GM18508 (cell line): ENCODE results near the gene SPRR5.

Experiments used
- ATAC-seq: cut with Tn5 transposase; IDR thresholded peaks from one replicate; pipeline ENCODE4 v1.9.1; 2021; ENCODE audit warnings: moderate number of reproducible peaks; ENCODE audit not compliant: insufficient read depth, unreplicated experiment

Gene SPRR5

GRCh38 chr1:152941037-152941711 lies 5.8 kb upstream of the SPRR5 start:
- ATAC-seq, result no peak

DNA sequence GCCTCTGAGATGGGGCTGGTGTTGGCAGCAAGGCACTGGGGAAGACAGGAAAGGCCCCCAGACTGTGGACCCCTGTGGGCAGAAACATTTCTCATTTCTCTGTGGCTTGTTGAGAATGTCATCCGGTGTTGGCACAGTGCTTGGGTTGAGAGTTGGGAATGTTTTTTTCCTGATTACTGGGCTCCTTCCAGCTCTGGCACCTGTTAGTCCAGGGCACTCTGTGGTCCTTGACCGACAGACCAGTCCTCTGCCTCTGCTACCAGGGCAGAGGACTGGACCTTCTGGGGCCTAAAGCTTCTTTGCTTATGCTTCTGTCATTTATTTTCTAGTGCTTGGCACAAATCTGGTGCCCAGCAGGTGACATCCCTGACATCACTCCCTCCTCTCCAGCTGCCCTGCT lies 4.8 kb upstream of the SPRR5 start:
- no peak for ATAC-seq

DNA sequence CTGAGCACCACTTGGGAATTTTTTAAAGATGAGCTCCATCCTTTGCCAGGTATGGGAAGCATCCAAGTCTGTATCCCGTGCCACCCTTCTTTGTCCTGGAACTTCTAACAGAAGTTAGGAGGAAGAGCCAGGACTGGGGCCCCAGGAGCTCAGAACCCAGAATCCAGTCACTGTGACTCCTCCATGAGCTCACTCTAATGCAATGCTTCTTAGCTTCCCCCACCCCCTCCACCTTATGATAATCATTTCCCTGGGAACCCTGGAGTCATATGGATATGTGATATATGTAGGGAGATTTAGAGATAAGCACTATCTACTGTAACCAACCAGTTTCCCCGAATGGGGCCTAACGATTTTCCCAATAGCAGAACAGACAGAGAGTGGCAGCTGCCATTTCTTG lies 758 bp upstream of the SPRR5 start:
- ATAC-seq, result no peak

- no peak for ATAC-seq
Measured at GRCh38 chr1:152951711-152952110, 4.7 kb downstream of the SPRR5 start.

- ATAC-seq, result no peak
Measured at GRCh38 chr1:152953761-152954160, 6.8 kb downstream of the SPRR5 start.

DNA sequence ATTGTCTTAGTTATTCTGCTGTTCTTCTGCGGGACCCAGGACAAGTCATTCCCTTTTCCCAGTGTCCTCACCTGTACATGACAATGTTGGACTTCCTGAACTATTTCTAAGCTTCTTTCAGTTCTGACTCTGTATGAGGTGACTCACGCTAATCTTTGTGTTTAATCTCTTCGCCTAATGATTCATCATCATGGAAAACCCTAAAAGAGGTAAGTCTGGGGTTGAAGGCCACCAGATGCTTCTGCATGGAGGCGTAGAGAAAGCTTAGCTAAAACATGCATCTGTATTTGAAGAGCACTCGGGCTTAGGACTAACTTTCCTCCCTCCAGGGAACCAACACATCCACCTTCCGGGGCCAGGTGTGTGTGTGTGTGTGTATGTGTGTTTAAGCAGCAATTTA lies 7.4 kb downstream of the SPRR5 start:
- no peak for ATAC-seq

- no peak for ATAC-seq
Measured at GRCh38 chr1:152957561-152957960, 10.6 kb downstream of the SPRR5 start.

GRCh38 chr1:152959273-152959672 lies 12.3 kb downstream of the SPRR5 start:
- no peak for ATAC-seq

- ATAC-seq, result no peak
Measured at GRCh38 chr1:152959801-152960451, 12.9 kb downstream of the SPRR5 start.

DNA sequence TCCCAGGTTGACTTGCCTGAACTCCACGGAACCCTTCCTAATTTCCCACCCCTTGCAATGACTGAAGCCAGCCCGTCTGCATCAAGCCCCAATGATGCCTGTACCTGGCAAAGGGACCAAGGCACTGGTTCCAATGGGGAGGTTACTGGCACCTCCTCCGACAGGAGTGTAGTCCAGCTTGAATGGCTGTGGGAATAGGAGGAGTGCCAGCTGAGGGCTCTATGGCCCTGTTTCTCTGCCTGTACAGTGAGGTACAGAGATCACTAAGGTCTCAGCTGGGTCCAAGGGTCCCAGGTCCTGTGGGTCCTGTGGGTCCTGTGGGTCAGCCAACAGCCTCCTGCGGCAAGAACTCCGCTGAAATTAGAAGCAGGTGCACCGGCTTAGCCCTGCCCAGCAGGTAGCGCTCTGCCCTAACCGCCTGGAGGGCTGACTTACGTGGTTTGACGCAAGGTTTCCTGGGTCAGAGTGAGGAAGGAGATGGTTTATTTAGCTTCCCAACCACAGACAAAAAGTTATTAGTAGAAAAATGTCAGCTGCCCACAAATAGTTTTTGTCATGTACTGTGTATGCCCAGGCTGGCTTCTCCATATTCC lies 13.5 kb downstream of the SPRR5 start:
- ATAC-seq, result no peak

- ATAC-seq, result no peak
Measured at GRCh38 chr1:152961226-152961891, 14.4 kb downstream of the SPRR5 start.

DNA sequence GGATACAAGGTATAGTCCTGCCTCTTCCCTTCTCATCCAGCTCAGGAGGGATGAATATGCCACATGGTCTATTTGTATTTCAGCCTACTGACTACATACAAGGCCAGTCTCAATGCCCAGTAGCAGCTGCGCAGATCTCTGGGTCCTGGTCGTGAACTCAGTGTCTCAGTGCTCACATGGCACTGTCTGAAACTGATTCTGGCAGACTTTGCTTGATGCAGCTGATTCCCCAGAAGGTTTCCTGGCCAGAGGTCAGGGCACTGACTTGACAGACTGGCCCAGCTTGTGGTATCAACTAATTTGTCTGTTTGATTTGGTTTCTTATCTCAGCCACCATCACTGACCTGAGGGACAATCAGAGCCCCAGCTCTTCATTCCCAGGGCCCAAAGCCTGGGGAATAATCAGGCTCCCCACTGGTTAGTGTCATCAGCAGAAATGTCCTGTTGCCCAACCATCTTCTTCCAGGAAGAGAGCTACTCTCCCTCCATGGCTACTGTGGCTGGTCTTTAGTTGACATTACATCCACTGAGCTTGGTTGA lies 15.9 kb downstream of the SPRR5 start:
- ATAC-seq, result no peak

DNA sequence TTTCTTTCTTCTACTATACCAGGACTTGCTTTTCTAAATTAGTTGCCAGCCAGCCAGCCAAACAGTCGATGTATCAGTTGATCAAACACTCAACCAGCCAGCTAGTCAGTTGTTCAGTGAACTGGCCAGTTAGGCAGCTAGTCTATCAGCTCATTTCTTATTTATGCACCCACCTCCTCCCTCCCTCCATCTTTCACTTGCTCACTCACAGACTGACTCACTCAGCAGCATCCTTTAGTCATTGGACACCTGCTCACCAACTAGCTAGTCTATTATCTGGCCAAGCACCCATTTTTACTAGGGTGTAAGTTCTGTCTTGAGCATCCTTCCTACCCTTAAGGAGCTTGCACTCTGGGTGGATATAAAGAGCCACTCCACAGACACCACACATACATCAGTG lies 17.5 kb downstream of the SPRR5 start:
- ATAC-seq, result no peak

- ATAC-seq, result no peak
Measured at GRCh38 chr1:152965853-152966252, 18.8 kb downstream of the SPRR5 start.

DNA sequence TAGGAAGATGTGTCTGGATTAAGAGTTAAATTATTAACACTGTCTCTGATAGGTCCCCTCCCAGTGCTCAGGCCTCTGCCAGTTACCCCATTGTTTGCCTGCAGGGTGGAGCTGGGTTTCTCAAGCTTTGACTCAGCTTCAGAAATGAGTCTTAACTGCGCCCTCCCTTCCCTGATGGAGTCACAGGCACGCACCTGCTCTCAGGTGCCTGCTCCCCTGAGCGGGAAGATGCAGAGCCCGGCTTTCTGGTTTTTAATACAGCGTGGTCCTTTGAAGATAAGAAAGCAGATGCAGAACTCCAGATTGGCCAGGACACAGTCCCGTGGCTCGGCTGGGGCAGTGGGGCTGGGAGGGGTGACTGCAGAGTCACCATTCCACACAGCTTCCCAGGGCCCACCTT lies 20.2 kb downstream of the SPRR5 start:
- no peak for ATAC-seq

DNA sequence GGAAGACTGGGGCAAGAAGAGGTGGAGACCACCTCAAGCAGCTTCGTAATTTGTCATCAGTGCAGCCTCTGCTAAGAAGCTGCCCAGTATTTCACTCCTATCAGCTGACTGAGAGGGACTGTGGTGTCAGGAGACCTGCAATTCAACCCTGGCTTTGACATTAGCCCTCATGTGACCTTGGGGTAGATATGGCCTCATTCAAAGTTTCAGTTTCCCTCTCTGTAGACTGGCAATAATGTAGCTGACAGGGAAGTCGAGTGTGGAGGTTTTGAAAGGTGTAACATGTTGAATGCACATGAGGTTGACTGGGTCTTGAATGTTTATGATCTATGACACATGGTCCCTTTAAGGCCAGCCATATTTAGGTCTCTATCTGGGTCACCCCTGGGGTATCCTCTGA lies 21.2 kb downstream of the SPRR5 start:
- ATAC-seq, result peak; percentile 92

DNA sequence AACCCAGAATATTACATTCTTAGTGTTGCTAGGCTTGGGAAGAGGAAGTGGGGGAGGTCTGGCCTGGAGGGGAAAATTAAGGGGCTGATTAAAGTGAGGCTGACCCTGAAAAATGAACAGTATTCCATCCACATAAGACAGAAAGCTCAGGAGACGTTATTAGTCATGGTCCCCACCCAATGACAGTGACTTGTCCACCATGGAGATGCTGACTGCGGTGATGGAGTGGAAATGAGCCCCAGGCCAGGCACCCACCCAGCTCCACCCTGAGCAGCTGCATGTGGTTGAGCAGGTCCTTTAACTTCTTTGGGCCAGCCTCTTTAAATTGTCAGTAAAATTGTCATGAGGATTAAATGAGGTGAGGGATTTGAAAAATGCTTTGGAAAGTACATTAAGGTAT lies 22.0 kb downstream of the SPRR5 start:
- ATAC-seq, result no peak

DNA sequence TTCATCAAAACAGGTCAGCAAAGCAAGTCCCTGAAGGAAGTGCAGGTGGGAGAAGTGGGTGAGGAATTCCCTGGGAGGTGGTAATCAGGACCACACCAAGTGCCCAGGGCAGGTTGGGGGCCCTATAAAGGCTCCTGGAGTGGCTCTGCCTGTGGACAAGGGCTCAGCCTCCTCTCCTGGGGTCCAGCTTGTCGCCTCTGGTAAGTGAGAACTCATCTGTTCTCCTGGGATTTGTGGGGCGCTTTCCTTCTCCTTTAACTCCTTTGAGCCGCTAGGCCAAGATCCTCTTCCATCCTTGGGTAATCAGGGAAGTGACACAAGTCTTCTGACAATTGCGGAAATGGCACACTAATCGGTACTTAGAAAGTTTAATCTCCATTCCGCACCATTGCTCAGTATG lies 23.5 kb downstream of the SPRR5 start, which contains the start of gene SPRR4:
SPRR4 (plus strand) TSS at position 154 of the 400 bp plus-strand sequence. CDS start 1,243 bp downstream, outside the sequence.
- no peak for ATAC-seq

DNA sequence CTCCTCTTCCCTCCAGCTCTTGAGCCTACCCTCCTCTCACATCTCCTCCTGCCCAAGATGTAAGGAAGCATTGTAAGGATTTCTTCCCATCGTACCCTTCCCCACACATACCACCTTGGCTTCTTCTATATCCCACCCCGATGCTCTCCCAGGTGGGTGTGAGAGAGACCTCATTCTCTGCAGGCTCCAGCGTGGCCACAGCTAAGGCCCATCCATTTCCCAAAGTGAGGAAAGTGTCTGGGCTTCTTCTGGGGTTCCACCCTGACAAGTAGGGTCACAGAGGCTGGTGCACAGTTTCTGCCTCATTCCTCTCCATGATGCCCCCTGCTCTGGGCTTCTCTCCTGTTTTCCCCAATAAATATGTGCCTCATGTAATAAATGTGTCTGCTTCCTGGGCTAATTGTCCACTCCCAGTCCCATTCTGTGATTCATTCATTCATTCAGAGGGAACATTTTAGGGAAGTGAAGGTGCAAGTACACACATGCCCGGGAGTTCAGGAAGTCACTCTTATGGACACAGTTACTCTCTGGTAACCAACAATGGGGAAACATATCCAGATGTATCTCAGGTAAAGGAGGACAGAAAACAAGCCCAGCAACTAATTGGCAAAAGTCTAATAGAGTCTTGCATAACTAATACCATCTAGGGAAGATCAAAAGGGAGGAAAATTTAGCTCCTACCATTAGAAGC lies 25.3 kb downstream of the SPRR5 start:
- no peak for ATAC-seq

GRCh38 chr1:152976688-152977087 lies 29.7 kb downstream of the SPRR5 start:
- ATAC-seq, result no peak
